ENCODE data around the gene PALB2. TPM values are rescaled to one million over a fixed set of nuclear protein-coding genes. Genes with fewer than 3 reads are reported as not detected.

The PALB2 gene
- total RNA-seq, 1 experiment from 2014 or later = 21.7 TPM

- DNase-seq = no peak
- H3K4me3 ChIP-seq (ENCODE audit: insufficient read depth, low read depth, low read length) = no peak overlapping the region
- H3K27me3 ChIP-seq (ENCODE audit: control insufficient read depth, insufficient read depth, low read length) = no peaks in the 10 kb centered on the region
- H3K36me3 ChIP-seq (replicated peaks; ENCODE audit: control insufficient read depth, insufficient read depth, low read length) = peaks cover 10% of the 10 kb centered on the region
Measured at GRCh38 chr16:23579371-23579770, 61.7 kb downstream of the PALB2 start.

GRCh38 chr16:23578101-23578830, 62.8 kb downstream of the PALB2 start:
- DNase-seq = no peak
- Histone ChIP-seq H3K27me3 (ENCODE audit: control insufficient read depth, insufficient read depth, low read length) (no peaks in the 10 kb centered on the region), H3K36me3 (replicated peaks; ENCODE audit: control insufficient read depth, insufficient read depth, low read length) (peaks cover 12% of the 10 kb centered on the region), H3K4me3 (ENCODE audit: insufficient read depth, low read depth, low read length) (no peak overlapping the region)

GRCh38 chr16:23577493-23577892, 63.6 kb downstream of the PALB2 start:
- no peaks in the 10 kb centered on the region for H3K27me3 ChIP-seq (ENCODE audit: control insufficient read depth, insufficient read depth, low read length)
- no peak overlapping the region for H3K4me3 ChIP-seq (ENCODE audit: insufficient read depth, low read depth, low read length)
- peaks cover 15% of the 10 kb centered on the region for H3K36me3 ChIP-seq (replicated peaks; ENCODE audit: control insufficient read depth, insufficient read depth, low read length)
- DNase-seq = no peak

DNA sequence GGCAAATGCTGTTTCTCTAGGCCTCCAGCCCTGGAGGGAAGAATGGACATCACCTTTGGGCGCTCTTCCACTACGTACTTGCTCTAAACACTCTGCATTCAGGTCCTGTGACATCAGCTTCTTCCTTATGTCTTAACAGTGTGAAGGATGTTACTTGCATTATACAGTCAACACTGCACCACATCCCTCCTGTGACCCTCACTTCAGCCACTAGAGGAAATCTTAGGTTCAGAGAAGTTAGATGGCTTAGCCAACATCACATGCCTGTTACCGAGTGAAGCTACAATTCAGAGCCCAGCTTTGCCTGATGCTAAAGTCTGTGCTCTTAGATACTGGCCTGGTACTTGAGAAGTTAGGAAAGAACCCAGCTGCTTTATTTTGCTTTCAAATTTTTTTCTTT, 65.3 kb downstream of the PALB2 start:
- peak; percentile 46 for DNase-seq
- Histone ChIP-seq H3K36me3 (replicated peaks; ENCODE audit: control insufficient read depth, insufficient read depth, low read length) (peaks cover 20% of the 10 kb centered on the region), H3K4me3 (ENCODE audit: insufficient read depth, low read depth, low read length) (no peak overlapping the region), H3K27me3 (ENCODE audit: control insufficient read depth, insufficient read depth, low read length) (no peaks in the 10 kb centered on the region)

GRCh38 chr16:23573817-23574216, 67.3 kb downstream of the PALB2 start:
- Histone ChIP-seq H3K4me3 (ENCODE audit: insufficient read depth, low read depth, low read length) (no peak overlapping the region), H3K27me3 (ENCODE audit: control insufficient read depth, insufficient read depth, low read length) (no peaks in the 10 kb centered on the region), H3K36me3 (replicated peaks; ENCODE audit: control insufficient read depth, insufficient read depth, low read length) (peaks cover 20% of the 10 kb centered on the region)
- DNase-seq = no peak

GRCh38 chr16:23572394-23572793, 68.7 kb downstream of the PALB2 start:
- DNase-seq = no peak
- no peak overlapping the region for H3K4me3 ChIP-seq (ENCODE audit: insufficient read depth, low read depth, low read length)
- peaks cover 26% of the 10 kb centered on the region for H3K36me3 ChIP-seq (replicated peaks; ENCODE audit: control insufficient read depth, insufficient read depth, low read length)
- no peaks in the 10 kb centered on the region for H3K27me3 ChIP-seq (ENCODE audit: control insufficient read depth, insufficient read depth, low read length)

GRCh38 chr16:23571895-23572294, 69.2 kb downstream of the PALB2 start:
- Histone ChIP-seq H3K27me3 (ENCODE audit: control insufficient read depth, insufficient read depth, low read length) (no peaks in the 10 kb centered on the region), H3K36me3 (replicated peaks; ENCODE audit: control insufficient read depth, insufficient read depth, low read length) (peaks cover 29% of the 10 kb centered on the region), H3K4me3 (ENCODE audit: insufficient read depth, low read depth, low read length) (no peak overlapping the region)
- DNase-seq = no peak

DNA sequence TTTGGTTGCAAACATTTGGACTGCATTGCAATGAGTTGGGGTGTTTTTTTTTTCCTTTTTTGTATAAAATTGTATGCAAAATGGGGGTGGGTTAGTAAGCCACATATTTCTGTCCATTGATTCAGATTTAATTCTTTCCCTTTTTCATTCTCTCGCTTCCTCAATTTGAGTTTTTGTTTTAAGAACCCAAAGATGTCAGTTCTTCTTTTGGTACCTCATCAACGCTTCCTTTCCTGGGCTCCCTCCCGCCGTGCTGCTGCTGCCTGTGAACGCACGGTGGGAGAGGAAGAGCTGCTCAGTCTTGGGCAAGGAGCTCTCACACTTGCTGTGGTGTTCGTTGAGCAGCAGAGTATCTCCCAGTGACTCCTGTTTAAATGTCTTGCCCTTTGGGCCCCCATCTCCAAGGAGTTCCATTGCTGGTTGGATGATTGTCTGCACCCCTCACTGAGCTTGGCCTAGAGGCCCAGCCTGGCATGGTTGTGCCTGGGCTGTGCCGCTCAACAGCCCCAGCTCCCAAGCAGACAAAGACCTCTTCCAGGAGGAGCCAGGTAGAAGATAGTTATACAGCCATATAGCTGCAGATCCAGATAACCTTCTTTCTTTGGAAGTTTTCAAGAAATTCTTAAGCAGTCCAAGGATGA, 70.0 kb downstream of the PALB2 start:
- H3K36me3 ChIP-seq (replicated peaks; ENCODE audit: control insufficient read depth, insufficient read depth, low read length) = peaks cover 31% of the 10 kb centered on the region
- H3K4me3 ChIP-seq (ENCODE audit: insufficient read depth, low read depth, low read length) = no peak overlapping the region
- DNase-seq = no peak
- no peaks in the 10 kb centered on the region for H3K27me3 ChIP-seq (ENCODE audit: control insufficient read depth, insufficient read depth, low read length)

DNA sequence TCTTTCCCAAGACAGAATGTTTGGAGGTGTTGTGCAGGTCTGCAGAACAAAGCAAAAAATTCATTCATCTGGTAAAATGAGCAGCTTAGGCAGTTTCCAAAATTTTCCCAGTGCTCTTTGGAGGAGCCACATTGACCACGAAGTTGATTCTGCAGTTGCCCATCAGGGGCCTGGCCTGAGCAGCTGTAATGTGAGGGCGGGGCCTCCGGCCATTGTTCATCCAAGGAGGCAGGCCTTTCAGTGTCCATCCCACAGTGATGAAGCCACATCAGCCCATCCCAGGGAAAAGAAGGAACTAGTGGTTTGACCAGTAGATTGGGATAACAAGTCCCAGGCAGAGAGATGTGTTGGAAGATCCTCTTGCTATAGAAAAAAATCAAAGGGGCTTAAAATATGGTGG, 73.5 kb downstream of the PALB2 start:
- H3K4me3 ChIP-seq (ENCODE audit: insufficient read depth, low read depth, low read length) = no peak overlapping the region
- no peaks in the 10 kb centered on the region for H3K27me3 ChIP-seq (ENCODE audit: control insufficient read depth, insufficient read depth, low read length)
- DNase-seq = no peak
- peaks cover 44% of the 10 kb centered on the region for H3K36me3 ChIP-seq (replicated peaks; ENCODE audit: control insufficient read depth, insufficient read depth, low read length)

GRCh38 chr16:23566724-23567123, 74.4 kb downstream of the PALB2 start:
- Histone ChIP-seq H3K36me3 (replicated peaks; ENCODE audit: control insufficient read depth, insufficient read depth, low read length) (peaks cover 42% of the 10 kb centered on the region), H3K27me3 (ENCODE audit: control insufficient read depth, insufficient read depth, low read length) (no peaks in the 10 kb centered on the region), H3K4me3 (ENCODE audit: insufficient read depth, low read depth, low read length) (no peak overlapping the region)
- no peak for DNase-seq

DNA sequence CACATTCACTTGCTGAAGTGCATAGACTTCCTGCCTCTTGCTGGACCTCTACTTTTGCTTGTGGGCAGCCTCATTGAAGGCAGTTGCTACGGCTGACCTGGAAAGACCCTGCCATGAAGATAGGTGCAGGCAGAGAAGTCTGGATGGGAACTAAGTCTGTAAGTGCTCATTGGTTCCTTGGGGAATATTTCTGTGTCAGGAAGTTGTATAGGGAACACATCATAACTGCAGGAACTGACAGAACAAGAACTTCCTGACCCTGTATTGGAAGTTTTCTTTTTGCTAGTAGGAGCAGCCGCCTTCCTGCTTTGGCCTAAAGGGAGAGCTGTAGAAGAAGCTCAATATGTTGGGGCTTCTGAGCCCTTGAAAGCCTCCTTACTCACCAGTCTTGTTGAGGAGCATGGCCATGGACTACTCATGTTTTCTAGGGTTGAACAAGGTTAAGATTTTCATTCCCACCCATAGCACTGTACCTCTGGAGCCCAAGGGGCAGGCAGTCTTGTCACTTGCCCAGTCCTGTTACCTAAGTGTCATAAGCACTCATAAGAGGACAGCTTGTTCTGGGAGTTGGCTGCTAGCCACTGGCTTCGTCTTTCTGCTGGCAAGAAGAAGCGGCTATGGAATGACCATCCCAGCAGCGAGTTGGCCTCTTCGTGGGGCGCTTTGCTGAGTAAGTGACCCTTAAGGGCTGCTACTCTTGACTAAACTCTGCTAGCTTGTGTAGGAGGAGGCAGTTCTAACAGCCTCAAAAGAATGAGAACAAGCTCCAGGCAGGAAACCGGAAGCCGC, 76.3 kb downstream of the PALB2 start:
- DNase-seq = no peak
- H3K36me3 ChIP-seq (replicated peaks; ENCODE audit: control insufficient read depth, insufficient read depth, low read length) = peaks cover 49% of the 10 kb centered on the region
- H3K4me3 ChIP-seq (ENCODE audit: insufficient read depth, low read depth, low read length) = no peak overlapping the region
- no peaks in the 10 kb centered on the region for H3K27me3 ChIP-seq (ENCODE audit: control insufficient read depth, insufficient read depth, low read length)

DNA sequence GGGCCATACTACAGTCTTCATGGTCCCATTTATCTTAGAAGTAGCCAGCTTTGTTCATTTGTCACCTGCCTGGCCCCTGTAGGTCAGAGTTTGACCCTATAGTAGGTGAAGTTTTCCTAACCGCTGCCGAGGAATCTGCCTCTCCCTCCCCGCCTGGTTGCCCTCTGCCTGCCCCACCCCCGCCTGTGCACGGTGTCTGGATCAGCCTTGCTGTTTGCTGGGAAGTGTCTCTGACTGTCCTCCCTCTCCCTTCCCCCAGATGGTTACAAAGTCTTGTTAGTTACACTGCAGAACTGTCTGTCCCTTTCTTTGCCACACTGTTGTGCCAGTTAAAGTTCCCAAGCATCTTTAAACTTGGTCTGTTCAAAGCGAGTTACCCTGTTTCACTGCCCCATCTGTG, 77.9 kb downstream of the PALB2 start:
- H3K27me3 ChIP-seq (ENCODE audit: control insufficient read depth, insufficient read depth, low read length) = no peaks in the 10 kb centered on the region
- DNase-seq = no peak
- no peak overlapping the region for H3K4me3 ChIP-seq (ENCODE audit: insufficient read depth, low read depth, low read length)
- H3K36me3 ChIP-seq (replicated peaks; ENCODE audit: control insufficient read depth, insufficient read depth, low read length) = peaks cover 52% of the 10 kb centered on the region

GRCh38 chr16:23562505-23562904, 78.6 kb downstream of the PALB2 start:
- Histone ChIP-seq H3K4me3 (ENCODE audit: insufficient read depth, low read depth, low read length) (no peak overlapping the region), H3K27me3 (ENCODE audit: control insufficient read depth, insufficient read depth, low read length) (no peaks in the 10 kb centered on the region), H3K36me3 (replicated peaks; ENCODE audit: control insufficient read depth, insufficient read depth, low read length) (peaks cover 48% of the 10 kb centered on the region)
- DNase-seq = no peak

DNA sequence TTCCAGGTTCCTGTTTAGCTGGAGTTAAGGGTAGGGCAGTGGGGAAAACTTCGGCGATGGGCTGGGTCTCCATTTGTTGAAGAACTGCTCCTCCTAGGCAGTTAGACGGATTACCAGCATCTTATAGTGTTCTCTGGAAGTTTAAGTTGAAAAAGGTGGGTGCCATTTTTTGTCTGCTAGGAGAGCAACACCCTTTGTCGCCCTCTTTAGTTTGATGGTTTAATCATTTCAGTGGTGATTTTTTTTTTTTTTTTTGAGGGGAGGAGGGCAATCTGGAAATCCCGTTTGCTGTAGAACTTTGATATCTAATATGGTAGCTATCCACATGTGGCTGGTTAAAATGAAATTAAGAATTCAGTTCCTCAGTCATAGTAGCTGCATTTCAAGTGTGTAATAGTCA, 79.5 kb downstream of the PALB2 start:
- Histone ChIP-seq H3K4me3 (ENCODE audit: insufficient read depth, low read depth, low read length) (no peak overlapping the region), H3K36me3 (replicated peaks; ENCODE audit: control insufficient read depth, insufficient read depth, low read length) (peaks cover 42% of the 10 kb centered on the region), H3K27me3 (ENCODE audit: control insufficient read depth, insufficient read depth, low read length) (no peaks in the 10 kb centered on the region)
- no peak for DNase-seq
